Measurements from ENCODE around the gene LCP1. TPM values are rescaled to one million over a fixed set of nuclear protein-coding genes. Genes with fewer than 3 reads are reported as not detected.

The LCP1 gene
- total RNA-seq, 2 donors from 2014 or later = 8.6 to 31.7 TPM

DNA sequence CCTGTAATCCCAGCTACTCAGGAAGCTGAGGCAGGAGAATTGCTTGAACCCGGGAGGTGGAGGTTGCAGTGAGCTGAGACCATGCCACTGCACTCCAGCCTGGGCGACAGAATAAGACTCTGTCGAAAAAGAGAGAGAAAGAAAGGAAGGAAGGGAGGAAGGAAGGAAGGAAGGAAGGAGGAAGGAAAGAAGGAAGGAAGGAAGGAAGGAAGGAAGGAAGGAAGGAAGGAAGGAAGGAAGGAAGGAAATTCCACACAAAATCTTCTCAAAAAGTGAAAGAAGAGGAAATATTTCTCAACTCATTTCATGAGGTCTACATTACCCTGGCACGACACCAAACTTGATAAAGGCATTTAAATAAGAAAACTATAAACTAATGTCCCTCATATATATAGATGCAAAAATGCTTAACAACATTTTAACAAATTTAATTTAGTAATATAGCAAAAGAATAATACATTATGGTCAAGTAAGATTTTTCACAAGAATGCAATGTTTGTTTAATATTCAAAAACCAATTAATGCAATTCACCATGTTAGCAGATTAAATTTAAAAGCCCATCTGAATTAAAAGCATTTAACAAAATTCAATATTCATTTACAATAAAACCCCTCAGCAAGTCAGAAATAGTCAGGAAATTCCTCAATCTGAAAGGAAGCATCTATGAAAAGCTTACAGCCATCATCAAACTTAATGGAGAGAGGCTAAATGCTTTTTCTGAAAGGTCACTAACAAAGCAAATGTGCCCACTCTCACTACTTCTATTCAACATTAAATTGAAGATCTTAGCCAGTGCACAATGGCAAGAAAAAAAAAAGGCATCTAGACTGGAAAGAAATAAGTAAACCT, 65.1 kb downstream of the LCP1 start:
- Histone ChIP-seq H3K4me1 (peaks cover 0 to 14% of the 10 kb centered on the region in 2 donors), H3K4me3 (no peak overlapping the region), H3K9me3 (no peaks in the 10 kb centered on the region), H3K36me3 (no peaks in the 10 kb centered on the region), H3K27ac (no peak overlapping the region), H3K27me3 (no peaks in the 10 kb centered on the region)
- no peak for DNase-seq (ENCODE audit: low spot score)
- TF ChIP-seq, protein P1, sequence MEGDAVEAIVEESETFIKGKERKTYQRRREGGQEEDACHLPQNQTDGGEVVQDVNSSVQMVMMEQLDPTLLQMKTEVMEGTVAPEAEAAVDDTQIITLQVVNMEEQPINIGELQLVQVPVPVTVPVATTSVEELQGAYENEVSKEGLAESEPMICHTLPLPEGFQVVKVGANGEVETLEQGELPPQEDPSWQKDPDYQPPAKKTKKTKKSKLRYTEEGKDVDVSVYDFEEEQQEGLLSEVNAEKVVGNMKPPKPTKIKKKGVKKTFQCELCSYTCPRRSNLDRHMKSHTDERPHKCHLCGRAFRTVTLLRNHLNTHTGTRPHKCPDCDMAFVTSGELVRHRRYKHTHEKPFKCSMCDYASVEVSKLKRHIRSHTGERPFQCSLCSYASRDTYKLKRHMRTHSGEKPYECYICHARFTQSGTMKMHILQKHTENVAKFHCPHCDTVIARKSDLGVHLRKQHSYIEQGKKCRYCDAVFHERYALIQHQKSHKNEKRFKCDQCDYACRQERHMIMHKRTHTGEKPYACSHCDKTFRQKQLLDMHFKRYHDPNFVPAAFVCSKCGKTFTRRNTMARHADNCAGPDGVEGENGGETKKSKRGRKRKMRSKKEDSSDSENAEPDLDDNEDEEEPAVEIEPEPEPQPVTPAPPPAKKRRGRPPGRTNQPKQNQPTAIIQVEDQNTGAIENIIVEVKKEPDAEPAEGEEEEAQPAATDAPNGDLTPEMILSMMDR (IDR thresholded peaks at IDR 0.05) = no peak

DNA sequence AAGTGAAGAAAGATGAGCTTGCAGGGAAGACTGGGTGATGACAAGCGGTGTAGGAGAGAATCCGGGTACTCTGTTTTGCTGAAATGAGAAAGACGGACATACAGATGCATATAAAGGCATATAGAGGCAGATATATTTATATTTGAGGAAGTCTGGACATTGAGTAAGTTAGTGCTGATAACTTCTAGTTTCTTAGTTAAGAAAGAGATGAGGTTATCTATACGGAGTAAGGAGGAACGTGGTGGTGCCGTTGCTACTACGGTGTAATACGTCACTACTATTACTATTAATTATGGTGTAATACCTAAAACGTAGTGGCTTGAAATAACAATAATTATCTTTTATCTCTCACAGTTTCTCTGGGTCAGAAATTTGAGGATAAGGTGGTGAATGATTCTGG, 67.4 kb downstream of the LCP1 start:
- DNase-seq (ENCODE audit: low spot score) = no peak
- Histone ChIP-seq H3K4me3 (no peak overlapping the region), H3K9me3 (no peaks in the 10 kb centered on the region), H3K4me1 (no peaks in the 10 kb centered on the region), H3K27me3 (no peaks in the 10 kb centered on the region), H3K27ac (no peak overlapping the region), H3K36me3 (no peaks in the 10 kb centered on the region)
- TF ChIP-seq, protein P1 (IDR thresholded peaks at IDR 0.05) = no peak

DNA sequence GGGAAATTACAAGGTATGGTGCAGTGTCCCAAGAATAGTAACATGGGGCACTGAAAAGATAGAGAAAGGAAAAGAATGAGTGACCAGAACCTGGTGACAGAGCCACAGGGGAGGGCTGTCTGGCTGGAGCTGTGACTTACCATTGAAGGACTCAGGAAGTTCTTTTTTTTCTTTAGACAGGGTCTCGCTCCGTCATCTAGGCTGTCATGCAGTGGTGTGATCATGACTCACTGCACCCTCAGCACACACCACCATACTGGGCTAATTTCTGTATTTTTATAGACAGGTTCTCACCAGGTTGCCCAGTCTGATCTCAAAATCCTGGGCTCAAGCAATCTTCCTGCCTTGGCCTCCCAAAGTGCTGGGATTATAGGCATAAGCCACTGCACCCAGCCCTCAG, 68.4 kb downstream of the LCP1 start:
- Histone ChIP-seq H3K36me3 (no peaks in the 10 kb centered on the region), H3K27me3 (no peaks in the 10 kb centered on the region), H3K27ac (no peak overlapping the region), H3K9me3 (no peaks in the 10 kb centered on the region), H3K4me3 (no peak overlapping the region), H3K4me1 (no peaks in the 10 kb centered on the region)
- DNase-seq (ENCODE audit: low spot score) = no peak
- TF ChIP-seq, protein P1 (IDR thresholded peaks at IDR 0.05) = no peak

DNA sequence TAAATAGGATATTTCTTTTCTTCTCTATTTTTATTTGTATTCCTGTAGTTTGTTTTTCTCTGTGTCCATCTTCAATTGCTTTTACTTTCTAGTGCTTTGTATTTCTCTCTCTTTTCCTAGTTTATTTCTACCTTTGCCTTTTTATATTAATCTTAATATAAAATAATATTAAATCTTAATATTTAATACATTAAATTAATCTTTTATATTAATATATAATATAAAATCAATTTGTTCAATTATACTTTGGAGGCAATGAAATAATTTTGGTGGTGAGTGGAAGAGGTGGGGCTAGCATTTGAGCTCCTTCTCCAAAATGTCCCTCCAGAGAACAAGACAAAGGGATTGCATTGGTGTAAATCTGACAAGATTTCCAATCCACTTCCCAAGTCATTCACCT, 70.8 kb downstream of the LCP1 start:
- DNase-seq (ENCODE audit: low spot score) = no peak
- no peak overlapping the region for H3K4me3 ChIP-seq
- no peaks in the 10 kb centered on the region for H3K36me3 ChIP-seq
- no peak overlapping the region for H3K27ac ChIP-seq
- TF ChIP-seq, protein P1 (IDR thresholded peaks at IDR 0.05) = no peak
- no peaks in the 10 kb centered on the region for H3K27me3 ChIP-seq
- H3K4me1 ChIP-seq = no peaks in the 10 kb centered on the region
- no peaks in the 10 kb centered on the region for H3K9me3 ChIP-seq

- TF ChIP-seq, protein P1 (IDR thresholded peaks at IDR 0.05) = no peak
- Histone ChIP-seq H3K27ac (no peak overlapping the region), H3K4me1 (no peaks in the 10 kb centered on the region), H3K4me3 (no peak overlapping the region), H3K27me3 (no peaks in the 10 kb centered on the region), H3K9me3 (no peaks in the 10 kb centered on the region), H3K36me3 (no peaks in the 10 kb centered on the region)
- DNase-seq (ENCODE audit: low spot score) = no peak
These were observed 72.5 kb downstream of the LCP1 start for GRCh38 chr13:46109451-46109850.
